IMR-90 (cell line): ENCODE results near the gene LRRN2.

Experiments used
- CEBPB ChIP-seq: IDR thresholded peaks from 2 replicates; pipeline ENCODE4 v1.6.1; 2012; ENCODE audit warnings: low read depth, low read length, improper control_type of control experiment
- CTCF ChIP-seq: conservative IDR thresholded peaks from 2 replicates; pipeline ENCODE4 v1.5.1; 2012; ENCODE audit warnings: mild to moderate bottlenecking, low read depth, low read length, improper control_type of control experiment
- ELK1 ChIP-seq: fragments of 150-350 bp; IDR thresholded peaks from 2 replicates; pipeline ENCODE4 v1.6.1; 2016; ENCODE audit warnings: low read depth, mild to moderate bottlenecking, low read length, moderate library complexity, borderline replicate concordance
- FOS ChIP-seq: fragments of 150-350 bp; IDR thresholded peaks from 2 replicates; pipeline ENCODE4 v1.6.1; 2016; ENCODE audit warnings: low read depth, low read length
- POLR2A ChIP-seq: IDR thresholded peaks from 2 replicates; pipeline ENCODE4 v1.6.1; 2012; ENCODE audit warnings: mild to moderate bottlenecking, low read depth, low read length
- RAD21 ChIP-seq: IDR thresholded peaks from 2 replicates; pipeline ENCODE4 v1.6.1; 2012; ENCODE audit warnings: low read length, improper control_type of control experiment
- RFX5 ChIP-seq: IDR thresholded peaks from 2 replicates; pipeline ENCODE4 v1.8.0; 2012; ENCODE audit warnings: low read depth, mild to moderate bottlenecking, low read length, moderate library complexity
- TF ChIP-seq, protein P1 (sequence below): fragments of 150-350 bp; IDR thresholded peaks from 2 replicates; pipeline ENCODE4 v1.6.1; 2017; ENCODE audit warnings: mild to moderate bottlenecking, antibody characterized with exemption, low read length, low read depth

DNA sequence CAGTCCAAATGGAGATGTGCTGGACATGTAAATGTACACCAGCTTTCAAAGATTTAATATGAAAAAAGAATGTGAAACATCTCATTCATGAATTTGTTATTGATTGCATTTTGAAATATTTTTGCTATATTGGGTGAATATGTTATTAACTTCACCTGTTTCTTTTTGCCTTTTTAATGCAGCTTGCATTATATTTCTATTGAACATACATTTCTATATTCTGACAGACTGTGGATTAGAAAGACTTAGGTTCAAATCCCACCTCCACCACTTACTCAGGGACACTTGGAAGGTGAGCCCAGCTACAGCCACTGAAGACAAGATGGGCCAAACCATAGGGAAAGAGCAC, 37.8 kb downstream of the LRRN2 start:
- TF ChIP-seq CTCF (no peak), ELK1 (no peak), RAD21 (no peak), POLR2A (no peak), RFX5 (no peak), CEBPB (no peak), FOS (no peak)
- TF ChIP-seq, protein P1, sequence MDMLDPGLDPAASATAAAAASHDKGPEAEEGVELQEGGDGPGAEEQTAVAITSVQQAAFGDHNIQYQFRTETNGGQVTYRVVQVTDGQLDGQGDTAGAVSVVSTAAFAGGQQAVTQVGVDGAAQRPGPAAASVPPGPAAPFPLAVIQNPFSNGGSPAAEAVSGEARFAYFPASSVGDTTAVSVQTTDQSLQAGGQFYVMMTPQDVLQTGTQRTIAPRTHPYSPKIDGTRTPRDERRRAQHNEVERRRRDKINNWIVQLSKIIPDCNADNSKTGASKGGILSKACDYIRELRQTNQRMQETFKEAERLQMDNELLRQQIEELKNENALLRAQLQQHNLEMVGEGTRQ: no peak
